HG03457 (cell line): ENCODE results near the gene PARP3.
"Not testable (repeated sequence)": the region's sequence is repeated elsewhere in the genome, so short reads cannot be mapped to it uniquely, and the experiment has no call there.

Experiments used
- ATAC-seq: cut with Tn5 transposase; IDR thresholded peaks from one replicate; pipeline ENCODE4 v1.9.1; 2021; ENCODE audit warnings: moderate number of reproducible peaks; ENCODE audit not compliant: unreplicated experiment

Gene PARP3

DNA sequence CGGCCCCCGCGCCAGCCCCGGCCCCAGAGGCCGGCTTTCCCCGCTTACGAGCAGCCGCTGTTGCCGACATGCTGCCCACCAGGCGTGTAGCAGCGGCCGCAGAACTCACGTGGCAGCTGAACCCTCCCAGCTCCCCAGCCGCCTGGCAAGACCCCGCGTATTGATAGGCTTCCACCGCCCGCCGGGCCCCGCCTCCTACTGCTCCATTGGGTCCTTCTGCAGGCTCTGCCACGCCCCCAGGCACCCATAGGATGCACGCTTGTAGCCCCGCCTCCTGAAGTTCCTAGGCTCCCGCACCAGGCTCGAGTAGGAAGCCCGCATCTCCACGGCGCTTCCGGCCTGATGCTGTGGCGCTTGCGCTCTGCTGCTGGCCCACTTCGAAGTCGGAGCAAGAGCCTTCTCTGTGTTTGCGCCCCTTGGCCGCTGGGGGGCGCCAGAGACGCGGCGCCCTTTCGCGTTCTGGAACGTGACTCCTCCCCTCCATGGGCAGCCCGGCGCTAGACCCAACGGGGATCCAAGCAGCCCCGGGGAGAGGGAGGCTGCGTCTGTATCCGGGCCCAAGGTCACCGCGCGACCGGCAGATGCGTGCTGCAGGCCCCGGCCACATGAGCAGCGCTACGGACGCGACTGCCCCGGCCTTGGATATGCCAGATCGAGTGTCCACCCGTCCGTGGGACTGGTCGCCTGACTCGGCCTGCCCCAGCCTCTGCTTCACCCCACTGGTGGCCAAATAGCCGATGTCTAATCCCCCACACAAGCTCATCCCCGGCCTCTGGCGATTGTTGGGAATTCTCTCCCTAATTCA lies at the start of gene PARP3, which contains the start of gene RRP9:
TSS of gene PARP3 (plus strand) at position 566 of the 805 bp plus-strand sequence. CDS start 993 bp downstream, outside the sequence.
TSS of gene RRP9 (minus strand) at position 107 of the 805 bp plus-strand sequence. CDS start at position 70, 37 bp downstream.
- ATAC-seq: peak; percentile 81

DNA sequence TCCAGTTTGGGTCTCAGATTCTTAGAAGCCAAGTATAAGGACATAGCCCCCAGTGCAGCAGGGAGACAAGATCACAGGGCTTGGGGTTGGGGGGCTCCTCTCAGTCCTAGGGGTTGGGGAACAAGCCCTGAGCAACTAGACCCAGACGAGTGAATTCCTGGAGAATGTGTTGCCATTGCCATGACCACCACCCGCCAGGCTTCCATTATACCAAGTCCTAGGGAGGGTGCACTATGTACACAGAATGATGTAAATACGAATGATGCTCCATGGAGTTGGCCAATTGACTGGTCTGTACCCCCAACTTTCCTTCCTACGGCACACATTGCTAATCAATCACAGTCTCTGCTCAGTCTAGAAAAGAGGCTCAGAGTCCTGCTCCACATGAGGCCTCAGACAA lies 47.8 kb upstream of the PARP3 start:
- no peak for ATAC-seq

GRCh38 chr3:51894939-51895338 lies 47.2 kb upstream of the PARP3 start:
- no peak for ATAC-seq

- no peak for ATAC-seq
Measured at GRCh38 chr3:51896607-51897305, 45.4 kb upstream of the PARP3 start.

DNA sequence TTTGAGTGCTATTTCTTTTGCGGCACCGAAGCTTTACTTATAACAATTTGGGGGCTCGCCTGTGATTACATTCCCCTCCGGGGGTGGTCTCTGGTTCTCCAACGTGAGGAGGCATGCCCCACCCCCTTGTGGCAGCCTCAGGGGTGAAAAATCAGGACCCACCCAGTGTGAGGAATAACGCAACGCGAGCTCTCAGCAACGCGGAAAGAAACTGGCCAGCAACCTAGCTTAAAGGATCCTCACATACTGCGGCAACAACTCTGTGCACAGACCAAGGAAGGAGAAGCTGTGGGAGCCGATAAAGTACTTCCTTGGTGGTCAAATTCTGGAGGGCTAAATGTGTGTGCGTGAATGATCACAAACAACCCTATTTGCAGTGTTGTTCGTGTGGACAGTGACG lies 44.8 kb upstream of the PARP3 start:
- ATAC-seq: no peak

DNA sequence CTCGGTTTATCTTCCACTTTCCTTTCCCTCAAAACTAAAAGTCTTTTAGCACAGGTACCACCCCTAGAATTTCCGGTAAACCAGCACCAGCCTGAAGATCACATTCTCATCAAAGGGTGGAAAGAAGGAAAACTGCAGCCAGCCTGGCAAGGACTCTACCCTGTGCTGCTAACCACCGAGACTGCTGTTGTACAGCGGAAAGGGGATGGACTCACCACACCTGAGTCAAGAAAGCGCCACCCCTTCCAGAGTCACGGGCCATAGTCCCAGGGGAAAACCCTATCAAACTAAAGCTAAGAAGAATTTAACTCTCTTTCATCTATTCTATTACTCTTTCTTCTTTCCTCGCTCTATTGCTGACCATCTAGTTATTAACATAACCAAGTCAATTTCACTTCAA lies 42.1 kb upstream of the PARP3 start:
- not testable (repeated sequence) for ATAC-seq

DNA sequence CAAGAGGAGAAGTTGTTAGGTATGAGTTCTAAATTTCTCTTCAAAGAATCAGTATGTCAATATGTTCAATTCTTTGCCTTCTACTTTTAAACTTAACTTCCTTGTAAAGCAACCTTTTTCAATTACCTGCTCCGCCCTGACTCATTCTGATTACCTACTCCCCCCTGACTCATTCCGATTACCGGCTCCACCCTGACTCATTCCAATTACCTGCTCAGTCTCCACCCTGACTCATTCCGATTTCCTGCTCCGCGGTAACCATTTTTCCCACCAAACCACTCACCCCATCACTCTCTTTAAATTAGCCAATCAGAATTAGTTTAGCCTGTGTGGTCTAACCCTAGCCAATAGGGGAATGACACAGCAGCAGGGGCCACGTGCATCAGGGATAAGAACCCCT lies 39.8 kb upstream of the PARP3 start:
- ATAC-seq: not testable (repeated sequence)

- ATAC-seq: no peak
Measured at GRCh38 chr3:51904034-51904823, 37.9 kb upstream of the PARP3 start.

DNA sequence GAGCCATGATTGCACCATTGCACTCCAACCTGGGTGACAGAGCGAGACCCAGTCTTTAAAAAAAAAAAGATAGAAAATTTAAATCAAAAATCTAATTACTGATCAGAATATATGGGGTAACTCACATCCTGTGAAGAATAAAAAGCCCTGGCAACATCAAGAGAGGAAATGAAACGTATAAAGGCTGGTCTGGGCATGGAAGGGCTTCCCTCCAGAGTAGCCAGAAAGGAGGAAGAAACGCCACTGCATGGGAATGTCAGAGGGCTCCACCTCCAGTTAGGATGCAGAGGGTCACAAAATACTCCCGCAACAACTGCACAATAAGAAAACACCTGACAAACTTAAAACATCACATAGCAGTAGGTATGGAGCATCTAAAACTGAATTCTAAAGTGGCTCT lies 34.1 kb upstream of the PARP3 start:
- ATAC-seq: no peak

DNA sequence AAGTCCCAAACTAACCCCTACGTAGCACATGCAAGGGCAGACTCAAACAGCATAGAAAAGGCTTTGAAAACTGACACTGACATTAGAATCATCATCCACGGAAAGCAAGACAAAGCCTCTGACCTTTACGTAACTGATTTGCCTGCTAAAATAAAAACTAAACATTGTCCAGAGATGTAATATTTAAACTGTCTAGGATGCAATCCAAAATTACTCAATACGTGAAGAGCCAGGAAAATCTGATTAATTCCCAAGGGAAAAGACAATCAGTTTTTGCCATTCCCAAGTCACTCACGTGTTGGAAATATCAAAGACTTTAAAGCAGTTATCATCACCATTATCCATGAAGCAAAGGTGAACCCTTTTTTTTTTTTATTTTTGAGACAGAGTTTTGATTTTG lies 25.7 kb upstream of the PARP3 start:
- no peak for ATAC-seq

DNA sequence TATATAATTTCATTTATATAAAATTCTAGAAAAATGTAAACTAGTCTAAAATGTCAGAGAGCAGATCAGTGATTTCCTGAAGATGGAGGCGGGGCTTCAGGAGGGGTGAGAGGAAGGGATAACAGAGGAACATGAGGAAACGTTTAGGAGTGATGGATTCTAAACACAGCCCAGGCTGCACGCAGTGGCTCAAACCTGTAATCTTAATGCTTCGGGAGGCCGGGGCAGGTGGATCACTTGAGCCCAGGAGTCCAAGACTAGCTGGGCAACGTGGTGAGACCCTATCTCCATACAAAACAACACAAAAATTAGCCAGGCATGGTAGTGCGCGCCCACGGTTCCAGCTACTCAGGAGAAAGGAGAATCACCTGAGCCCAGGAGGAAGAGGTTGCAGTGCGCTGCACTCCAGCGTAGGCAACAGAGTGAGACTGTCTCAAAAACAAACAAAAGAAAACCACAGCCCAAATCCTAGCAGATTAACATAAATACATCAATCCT lies 21.0 kb upstream of the PARP3 start:
- no peak for ATAC-seq

DNA sequence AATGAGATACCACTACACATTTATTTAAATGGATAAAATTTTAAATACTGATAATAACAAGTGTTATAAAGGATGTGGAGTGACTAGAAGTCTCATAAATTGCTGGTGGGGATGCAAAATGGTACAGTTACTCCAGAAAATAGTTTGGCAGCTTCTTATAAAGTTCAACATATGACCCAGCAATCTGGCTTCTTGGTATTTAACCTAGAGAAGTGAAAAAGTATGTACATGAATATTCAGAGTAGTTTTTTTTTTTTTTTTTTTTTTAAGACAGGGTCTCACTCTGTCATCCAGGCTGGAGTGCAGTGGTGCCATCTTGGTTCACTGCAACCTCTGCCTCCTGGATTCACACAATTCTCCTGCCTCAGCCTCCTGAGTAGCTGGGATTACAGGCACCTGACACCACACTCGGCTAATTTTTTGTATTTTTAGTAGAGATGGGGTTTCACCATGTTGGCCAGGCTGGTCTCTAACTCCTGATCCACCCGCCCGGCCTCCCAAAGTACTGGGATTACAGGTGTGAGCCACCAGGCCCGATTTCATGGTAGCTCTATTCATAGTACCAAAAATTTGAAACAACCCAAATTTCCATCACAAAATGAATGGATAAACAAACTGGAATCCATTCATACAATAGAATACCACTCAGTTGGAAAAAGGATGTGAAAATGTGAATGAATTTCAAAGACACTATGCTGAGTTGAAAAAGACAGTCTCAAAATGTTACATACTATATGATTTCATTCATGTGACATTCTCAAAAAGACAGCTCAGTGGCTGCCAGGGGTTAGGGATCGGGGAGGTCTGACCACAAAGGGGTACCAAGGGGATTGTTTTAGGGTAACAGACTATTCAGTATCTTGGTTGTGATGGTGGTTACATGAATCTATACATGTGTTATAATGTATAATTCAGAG lies 14.8 kb upstream of the PARP3 start:
- no peak for ATAC-seq

DNA sequence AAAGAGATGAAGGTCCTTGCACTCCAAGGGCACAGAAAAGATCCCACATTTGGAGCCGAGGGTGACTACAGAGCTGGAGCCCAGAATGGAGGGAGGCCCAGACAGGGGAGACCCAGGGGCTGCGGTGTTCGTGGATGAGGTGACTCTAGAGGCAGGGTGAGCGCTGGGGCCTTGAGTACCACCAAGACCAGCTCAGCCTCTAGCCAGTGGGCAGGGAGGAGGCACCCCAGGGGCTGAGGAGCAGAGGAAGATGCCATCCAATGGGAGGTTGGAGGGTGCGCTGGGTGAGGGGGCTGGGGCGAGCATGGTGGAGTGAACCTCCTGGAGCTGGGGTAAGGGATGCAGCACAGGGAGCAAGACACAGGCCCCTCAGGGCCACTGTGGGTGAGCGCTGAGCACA lies 13.7 kb upstream of the PARP3 start:
- ATAC-seq: no peak

- ATAC-seq: not testable (repeated sequence)
Measured at GRCh38 chr3:51928981-51929380, 13.2 kb upstream of the PARP3 start.

- no peak for ATAC-seq
Measured at GRCh38 chr3:51929420-51930003, 12.7 kb upstream of the PARP3 start.

GRCh38 chr3:51930439-51930838 lies 11.7 kb upstream of the PARP3 start:
- ATAC-seq: no peak

DNA sequence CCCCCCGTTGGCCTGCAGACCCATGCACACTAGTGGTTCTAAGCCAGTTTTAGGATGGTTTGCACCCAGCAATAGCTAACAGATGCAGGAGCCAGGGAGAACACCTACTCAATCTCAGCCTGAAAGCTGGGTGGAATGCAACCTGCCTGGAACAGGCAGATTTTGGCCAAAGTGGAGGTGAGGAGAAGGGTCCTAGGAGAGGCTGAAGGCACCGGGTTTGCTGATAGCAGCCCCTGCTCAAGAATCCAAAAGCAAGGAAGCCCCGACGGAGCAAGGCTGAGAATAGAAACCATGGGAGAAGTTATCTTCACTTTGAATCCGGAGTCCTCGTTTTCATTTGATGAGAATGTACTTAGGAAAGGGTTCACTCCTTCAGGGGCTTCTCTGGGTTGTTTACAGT lies 10.4 kb upstream of the PARP3 start:
- no peak for ATAC-seq

- no peak for ATAC-seq
Measured at GRCh38 chr3:51932471-51933370, 9.4 kb upstream of the PARP3 start.
